Upper lobe of left lung (tissue), 4 donors: ENCODE data around the gene NHSL2.

Experiments
- CTCF ChIP-seq, 6 experiments: fragments of 450-650 bp in 4 of 6; fragments of 200-600 bp in 2 of 6; sonication (generic) in 2 of 6; IDR thresholded peaks; one replicate each; pipeline ENCODE4 v1.5.1; 2016 to 2019; ENCODE audit warnings: antibody characterized with exemption in 6 of 6
- EP300 ChIP-seq, 4 donors: sonication (generic); formaldehyde crosslinking; IDR thresholded peaks; one replicate each; pipeline ENCODE4 v1.5.1; 2017; ENCODE audit warnings: antibody characterized with exemption in 4 of 4, control low read depth in 2 of 4
- POLR2A ChIP-seq, 4 donors: fragments of 450-650 bp; IDR thresholded peaks; one replicate each; pipeline ENCODE4 v1.5.1; 2016 to 2017; ENCODE audit warnings: antibody characterized with exemption in 4 of 4, mild to moderate bottlenecking in 2 of 4
- POLR2AphosphoS5 ChIP-seq, 2 donors: sonication (generic); formaldehyde crosslinking; IDR thresholded peaks; one replicate each; pipeline ENCODE4 v1.5.1; 2017; ENCODE audit warnings: antibody characterized with exemption in 2 of 2

- TF ChIP-seq EP300 (IDR thresholded peaks at IDR 0.05), result no peak
- TF ChIP-seq POLR2A (IDR thresholded peaks at IDR 0.05), result no peak
- TF ChIP-seq POLR2AphosphoS5 (IDR thresholded peaks at IDR 0.05), result no peak
- no peak for TF ChIP-seq CTCF (IDR thresholded peaks at IDR 0.05)
Measured at GRCh38 chrX:72028701-72029470, 118.2 kb downstream of the NHSL2 start.
